ENCODE results near the gene ARID5B. TPM values are rescaled to one million over a fixed set of nuclear protein-coding genes. Genes with fewer than 3 reads are reported as not detected.
A peak's percentile ranks its signal among the peaks of the same experiment; 100 is the strongest.

ARID5B gene
- total RNA-seq, 1 donor from 2014 or later, result 12.9 TPM

- no peak for DNase-seq
- ATAC-seq, result peak; percentile 70
- intact Hi-C loops (cut with micrococcal nuclease), result no loop called here
Observed at GRCh38 chr10:62075414-62075813, 173.9 kb downstream of the ARID5B start.

GRCh38 chr10:62075912-62076311 is 174.4 kb downstream of the ARID5B start:
- intact Hi-C loops (cut with micrococcal nuclease), result no loop called here
- ATAC-seq (no peak), DNase-seq (no peak)

GRCh38 chr10:62076891-62077290 is 175.4 kb downstream of the ARID5B start:
- intact Hi-C loops (cut with micrococcal nuclease), result no loop called here
- ATAC-seq, result peak; percentile 14
- DNase-seq, result no peak

GRCh38 chr10:62077330-62078015 is 176.0 kb downstream of the ARID5B start:
- intact Hi-C loops (cut with micrococcal nuclease), result no loop called here
- no peak for ATAC-seq
- no peak for DNase-seq

GRCh38 chr10:62079885-62080559 is 178.5 kb downstream of the ARID5B start:
- no peak for ATAC-seq
- DNase-seq, result no peak
- intact Hi-C loops (cut with micrococcal nuclease), result loop anchor here (5.0 kb wide), 1 partner anchor 33 kb away; no protein-coding TSS in a partner anchor

GRCh38 chr10:62080905-62081304 is 179.4 kb downstream of the ARID5B start:
- ATAC-seq (no peak), DNase-seq (no peak)
- intact Hi-C loops (cut with micrococcal nuclease), result loop anchor here (5.0 kb wide), 1 partner anchor 34 kb away; no protein-coding TSS in a partner anchor

GRCh38 chr10:62081341-62082270 is 180.1 kb downstream of the ARID5B start:
- intact Hi-C loops (cut with micrococcal nuclease), result loop anchor here (5.0 kb wide), 1 partner anchor 34 kb away; no protein-coding TSS in a partner anchor
- ATAC-seq, result no peak

GRCh38 chr10:62082271-62082656 is 180.8 kb downstream of the ARID5B start:
- intact Hi-C loops (cut with micrococcal nuclease), result loop anchor here (5.0 kb wide), 1 partner anchor 35 kb away; no protein-coding TSS in a partner anchor
- no peak for DNase-seq
- no peak for ATAC-seq

More at GRCh38 chr10:62081341-62082270, 180.1 kb downstream of the ARID5B start:
- DNase-seq, result no peak

GRCh38 chr10:62082729-62083411 is 181.4 kb downstream of the ARID5B start:
- intact Hi-C loops (cut with micrococcal nuclease), result loop anchor here (5.0 kb wide), 1 partner anchor 36 kb away; no protein-coding TSS in a partner anchor
- DNase-seq (no peak), ATAC-seq (peak; percentile 56)

- intact Hi-C loops (cut with micrococcal nuclease), result loop anchor here (5.0 kb wide), 1 partner anchor 36 kb away; no protein-coding TSS in a partner anchor
- DNase-seq (peak; percentile 75), ATAC-seq (peak; percentile 88)
Observed at GRCh38 chr10:62083412-62084267, 182.1 kb downstream of the ARID5B start.

- ATAC-seq (no peak), DNase-seq (no peak)
- intact Hi-C loops (cut with micrococcal nuclease), result loop anchor here (5.0 kb wide), 1 partner anchor 37 kb away; no protein-coding TSS in a partner anchor
Observed at GRCh38 chr10:62084451-62084850, 183.0 kb downstream of the ARID5B start.

- no peak for ATAC-seq
- intact Hi-C loops (cut with micrococcal nuclease), result no loop called here
Observed at GRCh38 chr10:62085404-62085803, 183.9 kb downstream of the ARID5B start.

GRCh38 chr10:62085821-62086220 is 184.3 kb downstream of the ARID5B start:
- ATAC-seq, result no peak
- intact Hi-C loops (cut with micrococcal nuclease), result no loop called here
- DNase-seq, result no peak

More at GRCh38 chr10:62085404-62085803, 183.9 kb downstream of the ARID5B start:
- DNase-seq, result no peak

GRCh38 chr10:62087329-62087728 is 185.8 kb downstream of the ARID5B start:
- DNase-seq, result no peak
- ATAC-seq, result no peak
- intact Hi-C loops (cut with micrococcal nuclease), result no loop called here

- intact Hi-C loops (cut with micrococcal nuclease), result no loop called here
- no peak for ATAC-seq
- no peak for DNase-seq
Observed at GRCh38 chr10:62088786-62089185, 187.3 kb downstream of the ARID5B start.

- ATAC-seq (no peak), DNase-seq (no peak)
- intact Hi-C loops (cut with micrococcal nuclease), result no loop called here
Observed at GRCh38 chr10:62092301-62093030, 191.0 kb downstream of the ARID5B start.

- DNase-seq (no peak), ATAC-seq (peak; percentile 18)
- intact Hi-C loops (cut with micrococcal nuclease), result no loop called here
Observed at GRCh38 chr10:62093863-62094291, 192.4 kb downstream of the ARID5B start.

Data from left ventricle myocardium superior (tissue), 1 donor.